ENCODE results near the gene SMPD3. TPM values are rescaled to one million over a fixed set of nuclear protein-coding genes. Genes with fewer than 3 reads are reported as not detected.

Gene SMPD3
- total and polyA plus RNA-seq, 4 donors, result 1.7 to 13.9 (median 5.0) TPM

DNA sequence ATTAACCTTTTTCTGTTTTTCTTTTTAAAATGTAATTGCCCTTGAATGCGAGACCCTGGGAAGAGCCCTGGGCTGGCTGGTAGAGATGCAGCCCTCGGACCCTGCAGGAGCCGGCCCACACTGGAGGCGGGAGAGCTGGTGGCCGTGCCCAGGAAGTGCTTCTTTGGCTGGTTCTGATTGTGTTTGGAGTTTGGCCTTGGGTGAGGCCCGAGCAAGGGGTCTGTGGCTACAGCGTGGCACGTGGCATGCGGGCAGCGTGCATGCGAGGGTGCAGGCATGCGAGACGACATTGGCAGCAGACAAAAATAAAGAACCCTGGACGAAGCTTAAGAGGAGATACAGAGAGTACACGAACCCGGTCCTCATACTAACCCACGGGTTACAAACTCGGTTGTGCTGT, 87.8 kb downstream of the SMPD3 start:
- no peak overlapping the region for H3K27ac ChIP-seq (ENCODE audit: low read depth in 1 of 2, low read length in 1 of 2)
- peaks cover 0 to 44% (median 12%) of the 10 kb centered on the region in 4 donors for H3K36me3 ChIP-seq (ENCODE audit: control insufficient read depth in 4 of 4, insufficient read depth in 4 of 4, low read length in 4 of 4)
- H3K9me3 ChIP-seq (ENCODE audit: control insufficient read depth in 4 of 4, insufficient read depth in 3 of 4, low read length in 3 of 4), result no peaks in the 10 kb centered on the region
- 91% methylated on average over 18 of the region's 18 CpGs for WGBS, 2 donors
- H3K27me3 ChIP-seq (ENCODE audit: control insufficient read depth in 3 of 3, insufficient read depth in 3 of 3, low read length in 2 of 3), result no peaks in the 10 kb centered on the region
- no peak for ATAC-seq (ENCODE audit: insufficient read depth, low FRiP score)
- no peak overlapping the region for H3K9ac ChIP-seq (ENCODE audit: insufficient read depth in 1 of 2, low read length in 2 of 2)
- TF ChIP-seq, protein P1, sequence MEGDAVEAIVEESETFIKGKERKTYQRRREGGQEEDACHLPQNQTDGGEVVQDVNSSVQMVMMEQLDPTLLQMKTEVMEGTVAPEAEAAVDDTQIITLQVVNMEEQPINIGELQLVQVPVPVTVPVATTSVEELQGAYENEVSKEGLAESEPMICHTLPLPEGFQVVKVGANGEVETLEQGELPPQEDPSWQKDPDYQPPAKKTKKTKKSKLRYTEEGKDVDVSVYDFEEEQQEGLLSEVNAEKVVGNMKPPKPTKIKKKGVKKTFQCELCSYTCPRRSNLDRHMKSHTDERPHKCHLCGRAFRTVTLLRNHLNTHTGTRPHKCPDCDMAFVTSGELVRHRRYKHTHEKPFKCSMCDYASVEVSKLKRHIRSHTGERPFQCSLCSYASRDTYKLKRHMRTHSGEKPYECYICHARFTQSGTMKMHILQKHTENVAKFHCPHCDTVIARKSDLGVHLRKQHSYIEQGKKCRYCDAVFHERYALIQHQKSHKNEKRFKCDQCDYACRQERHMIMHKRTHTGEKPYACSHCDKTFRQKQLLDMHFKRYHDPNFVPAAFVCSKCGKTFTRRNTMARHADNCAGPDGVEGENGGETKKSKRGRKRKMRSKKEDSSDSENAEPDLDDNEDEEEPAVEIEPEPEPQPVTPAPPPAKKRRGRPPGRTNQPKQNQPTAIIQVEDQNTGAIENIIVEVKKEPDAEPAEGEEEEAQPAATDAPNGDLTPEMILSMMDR (IDR thresholded peaks at IDR 0.05; ENCODE audit: control extremely low read depth, extremely low read depth), result no peak
- no peak for DNase-seq
- H3K4me3 ChIP-seq, result no peak overlapping the region
- peaks cover 0 to 19% (median 2%) of the 10 kb centered on the region in 5 donors for H3K4me1 ChIP-seq (ENCODE audit: control insufficient read depth in 5 of 5, insufficient read depth in 5 of 5, low read length in 5 of 5)

DNA sequence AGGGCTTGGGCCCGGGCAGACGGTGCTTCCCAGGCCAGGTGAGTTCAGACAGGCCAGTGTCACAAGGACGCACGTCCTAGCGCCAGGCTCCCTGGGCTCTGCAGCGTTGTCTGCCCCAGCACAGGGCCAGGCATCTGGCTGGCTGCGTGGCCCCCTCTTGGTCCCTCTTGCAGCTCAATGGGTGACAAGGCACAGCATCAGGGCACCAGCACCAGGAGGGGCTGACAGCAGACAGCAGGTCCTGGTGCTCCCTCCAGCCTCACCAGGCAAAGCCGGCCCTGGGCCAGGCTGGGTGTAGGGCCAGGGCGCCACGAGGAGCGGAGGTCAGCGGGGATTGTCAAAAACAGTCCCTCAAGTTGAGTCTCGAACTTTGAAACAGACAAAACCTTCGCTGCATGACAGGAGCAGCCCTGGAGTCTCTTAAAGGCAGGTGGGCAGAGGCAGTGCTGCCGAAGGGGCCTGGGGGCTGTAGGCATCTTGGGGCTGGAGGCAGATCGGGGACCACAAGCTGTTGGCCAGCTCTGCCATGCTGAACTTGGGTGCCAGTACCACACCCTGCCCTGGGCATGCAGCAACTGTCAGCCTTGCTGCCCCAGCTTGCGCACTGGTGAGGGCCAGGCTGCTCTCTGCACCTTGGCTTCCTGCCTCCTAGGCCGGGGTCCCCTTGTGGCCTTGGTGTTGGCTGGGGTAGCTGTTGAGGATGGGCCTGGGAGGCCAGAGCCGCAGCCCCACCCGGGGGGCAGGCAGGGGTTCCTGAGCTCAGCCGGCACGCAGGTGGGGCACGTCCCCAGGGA, 88.7 kb downstream of the SMPD3 start:
- H3K36me3 ChIP-seq (ENCODE audit: control insufficient read depth in 4 of 4, insufficient read depth in 4 of 4, low read length in 4 of 4), result peaks cover 0 to 54% (median 12%) of the 10 kb centered on the region in 4 donors
- no peak overlapping the region for H3K4me3 ChIP-seq
- ATAC-seq (ENCODE audit: insufficient read depth, low FRiP score), result no peak
- DNase-seq, result no peak
- TF ChIP-seq, protein P1 (IDR thresholded peaks at IDR 0.05; ENCODE audit: control extremely low read depth, extremely low read depth), result no peak
- 90 to 96% methylated on average over 23 of the region's 23 CpGs for WGBS, 2 donors
- H3K27me3 ChIP-seq (ENCODE audit: control insufficient read depth in 3 of 3, insufficient read depth in 3 of 3, low read length in 2 of 3), result no peaks in the 10 kb centered on the region
- peaks cover 0 to 18% (median 2%) of the 10 kb centered on the region in 5 donors for H3K4me1 ChIP-seq (ENCODE audit: control insufficient read depth in 5 of 5, insufficient read depth in 5 of 5, low read length in 5 of 5)
- H3K9me3 ChIP-seq (ENCODE audit: control insufficient read depth in 4 of 4, insufficient read depth in 3 of 4, low read length in 3 of 4), result no peaks in the 10 kb centered on the region
- no peak overlapping the region for H3K9ac ChIP-seq (ENCODE audit: insufficient read depth in 1 of 2, low read length in 2 of 2)
- no peak overlapping the region for H3K27ac ChIP-seq (ENCODE audit: low read depth in 1 of 2, low read length in 1 of 2)

DNA sequence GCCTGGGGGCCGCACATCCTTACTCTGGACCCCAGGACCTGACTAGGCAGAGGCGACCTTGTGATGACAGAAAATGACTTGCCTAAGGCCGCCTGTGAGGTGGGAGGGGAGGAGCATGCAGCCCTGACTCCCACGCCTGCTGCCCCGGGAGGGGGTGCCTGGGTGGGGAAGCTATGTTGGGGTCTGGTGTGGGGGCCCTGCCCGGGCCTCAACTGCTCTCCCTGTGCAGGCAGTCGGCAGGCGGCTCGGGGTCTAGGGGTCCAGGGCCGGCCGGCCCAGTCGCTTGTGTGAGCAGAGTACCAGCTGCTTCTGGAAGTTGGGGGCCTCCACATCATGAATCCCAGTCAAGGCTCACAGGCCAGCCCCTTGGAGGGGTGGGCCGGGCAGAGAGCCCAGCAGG, 89.4 kb downstream of the SMPD3 start:
- DNase-seq (no peak), ATAC-seq (ENCODE audit: insufficient read depth, low FRiP score) (no peak)
- peaks cover 0 to 16% (median 2%) of the 10 kb centered on the region in 5 donors for H3K4me1 ChIP-seq (ENCODE audit: control insufficient read depth in 5 of 5, insufficient read depth in 5 of 5, low read length in 5 of 5)
- H3K27me3 ChIP-seq (ENCODE audit: control insufficient read depth in 3 of 3, insufficient read depth in 3 of 3, low read length in 2 of 3), result no peaks in the 10 kb centered on the region
- H3K4me3 ChIP-seq, result no peak overlapping the region
- H3K9ac ChIP-seq (ENCODE audit: insufficient read depth in 1 of 2, low read length in 2 of 2), result no peak overlapping the region
- H3K9me3 ChIP-seq (ENCODE audit: control insufficient read depth in 4 of 4, insufficient read depth in 3 of 4, low read length in 3 of 4), result no peaks in the 10 kb centered on the region
- H3K36me3 ChIP-seq (ENCODE audit: control insufficient read depth in 4 of 4, insufficient read depth in 4 of 4, low read length in 4 of 4), result peaks cover 0 to 60% (median 12%) of the 10 kb centered on the region in 4 donors
- TF ChIP-seq, protein P1 (IDR thresholded peaks at IDR 0.05; ENCODE audit: control extremely low read depth, extremely low read depth), result no peak
- 94 to 95% methylated on average over 13 of the region's 13 CpGs for WGBS, 2 donors
- H3K27ac ChIP-seq (ENCODE audit: low read depth in 1 of 2, low read length in 1 of 2), result no peak overlapping the region

All from lung (tissue), 12 donors.